ENCODE measurements around the gene LOC128125822.
A peak's percentile ranks its signal among the peaks of the same experiment; 100 is the strongest.

GRCh38 chr6:63584125-63584514 is 11.8 kb downstream of the LOC128125822 start:
- TF ChIP-seq POLR2AphosphoS5 (IDR thresholded peaks at IDR 0.05; ENCODE audit: low read depth, low read length), result peak; percentile 61
- no peak for TF ChIP-seq CTCF (IDR thresholded peaks at IDR 0.05)
- no peak for TF ChIP-seq SIN3A (IDR thresholded peaks at IDR 0.05; ENCODE audit: borderline replicate concordance, insufficient read depth, low read depth, low read length)
